Measurements from ENCODE around the gene PILRA. TPM values are rescaled to one million over a fixed set of nuclear protein-coding genes. Genes with fewer than 3 reads are reported as not detected.

PILRA gene
- total and polyA plus RNA-seq, 2 donors from 2014 or later, result 15.4 to 18.8 TPM

GRCh38 chr7:100394077-100394476 lies 20.8 kb downstream of the PILRA start:
- DNase-seq (no peak), FAIRE-seq (no peak)
- TF ChIP-seq, protein P1, sequence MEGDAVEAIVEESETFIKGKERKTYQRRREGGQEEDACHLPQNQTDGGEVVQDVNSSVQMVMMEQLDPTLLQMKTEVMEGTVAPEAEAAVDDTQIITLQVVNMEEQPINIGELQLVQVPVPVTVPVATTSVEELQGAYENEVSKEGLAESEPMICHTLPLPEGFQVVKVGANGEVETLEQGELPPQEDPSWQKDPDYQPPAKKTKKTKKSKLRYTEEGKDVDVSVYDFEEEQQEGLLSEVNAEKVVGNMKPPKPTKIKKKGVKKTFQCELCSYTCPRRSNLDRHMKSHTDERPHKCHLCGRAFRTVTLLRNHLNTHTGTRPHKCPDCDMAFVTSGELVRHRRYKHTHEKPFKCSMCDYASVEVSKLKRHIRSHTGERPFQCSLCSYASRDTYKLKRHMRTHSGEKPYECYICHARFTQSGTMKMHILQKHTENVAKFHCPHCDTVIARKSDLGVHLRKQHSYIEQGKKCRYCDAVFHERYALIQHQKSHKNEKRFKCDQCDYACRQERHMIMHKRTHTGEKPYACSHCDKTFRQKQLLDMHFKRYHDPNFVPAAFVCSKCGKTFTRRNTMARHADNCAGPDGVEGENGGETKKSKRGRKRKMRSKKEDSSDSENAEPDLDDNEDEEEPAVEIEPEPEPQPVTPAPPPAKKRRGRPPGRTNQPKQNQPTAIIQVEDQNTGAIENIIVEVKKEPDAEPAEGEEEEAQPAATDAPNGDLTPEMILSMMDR (IDR thresholded peaks at IDR 0.05; ENCODE audit: borderline replicate concordance, extremely low read depth, insufficient read depth), result no peak
- Histone ChIP-seq H3K9ac (ENCODE audit: low read length in 3 of 3) (no peak overlapping the region), H3K4me3 (ENCODE audit: low read length in 3 of 3) (no peak overlapping the region), H3K4me1 (ENCODE audit: control insufficient read depth in 2 of 3, insufficient read depth in 2 of 3, low read depth in 1 of 3, low read length in 3 of 3) (peaks cover 0 to 2% (median 0%) of the 10 kb centered on the region in 3 donors), H3K27ac (ENCODE audit: low read depth in 2 of 2, low read length in 2 of 2) (no peak overlapping the region), H3K9me3 (ENCODE audit: control insufficient read depth in 2 of 3, insufficient read depth in 1 of 3, low read length in 3 of 3) (no peaks in the 10 kb centered on the region), H3K36me3 (ENCODE audit: control insufficient read depth in 2 of 3, insufficient read depth in 3 of 3, low read length in 3 of 3) (no peaks in the 10 kb centered on the region), H3K27me3 (ENCODE audit: control insufficient read depth, insufficient read depth, low read length) (no peaks in the 10 kb centered on the region)
- intact Hi-C loops (cut with DNase I), result no loop called here

- no peak overlapping the region for H3K27ac ChIP-seq (ENCODE audit: low read depth in 2 of 2, low read length in 2 of 2)
- FAIRE-seq (no peak), DNase-seq (no peak)
- intact Hi-C loops (cut with DNase I), result no loop called here
- H3K27me3 ChIP-seq (ENCODE audit: control insufficient read depth, insufficient read depth, low read length), result no peaks in the 10 kb centered on the region
- TF ChIP-seq, protein P1 (IDR thresholded peaks at IDR 0.05; ENCODE audit: borderline replicate concordance, extremely low read depth, insufficient read depth), result no peak
- no peak overlapping the region for H3K9ac ChIP-seq (ENCODE audit: low read length in 3 of 3)
- H3K36me3 ChIP-seq (ENCODE audit: control insufficient read depth in 2 of 3, insufficient read depth in 3 of 3, low read length in 3 of 3), result no peaks in the 10 kb centered on the region
- H3K4me3 ChIP-seq (ENCODE audit: low read length in 3 of 3), result no peak overlapping the region
- no peaks in the 10 kb centered on the region for H3K9me3 ChIP-seq (ENCODE audit: control insufficient read depth in 2 of 3, insufficient read depth in 1 of 3, low read length in 3 of 3)
- H3K4me1 ChIP-seq (ENCODE audit: control insufficient read depth in 2 of 3, insufficient read depth in 2 of 3, low read depth in 1 of 3, low read length in 3 of 3), result peaks cover 0 to 2% (median 0%) of the 10 kb centered on the region in 3 donors
Observed at GRCh38 chr7:100396421-100396982, 23.2 kb downstream of the PILRA start.

GRCh38 chr7:100397315-100398081 lies 24.2 kb downstream of the PILRA start:
- Histone ChIP-seq H3K4me3 (ENCODE audit: low read length in 3 of 3) (no peak overlapping the region), H3K9ac (ENCODE audit: low read length in 3 of 3) (no peak overlapping the region), H3K9me3 (ENCODE audit: control insufficient read depth in 2 of 3, insufficient read depth in 1 of 3, low read length in 3 of 3) (no peaks in the 10 kb centered on the region), H3K27ac (ENCODE audit: low read depth in 2 of 2, low read length in 2 of 2) (no peak overlapping the region), H3K36me3 (ENCODE audit: control insufficient read depth in 2 of 3, insufficient read depth in 3 of 3, low read length in 3 of 3) (no peaks in the 10 kb centered on the region), H3K27me3 (ENCODE audit: control insufficient read depth, insufficient read depth, low read length) (no peaks in the 10 kb centered on the region), H3K4me1 (ENCODE audit: control insufficient read depth in 2 of 3, insufficient read depth in 2 of 3, low read depth in 1 of 3, low read length in 3 of 3) (no peaks in the 10 kb centered on the region)
- TF ChIP-seq, protein P1 (IDR thresholded peaks at IDR 0.05; ENCODE audit: borderline replicate concordance, extremely low read depth, insufficient read depth), result no peak
- intact Hi-C loops (cut with DNase I), result no loop called here
- no peak for DNase-seq
- FAIRE-seq, result no peak
